GM12891 (cell line): Measurements from ENCODE around the gene ANKRD28.

ENCODE experiments used
- POLR2A ChIP-seq: IDR thresholded peaks from 2 replicates; pipeline ENCODE4 v1.6.1; 2011; ENCODE audit warnings: low read depth, low read length, control low read depth
- POLR2AphosphoS5 ChIP-seq: IDR thresholded peaks from 2 replicates; pipeline ENCODE4 v1.6.1; 2011; ENCODE audit warnings: low read depth, low read length, control low read depth

- TF ChIP-seq POLR2A (no peak), POLR2AphosphoS5 (no peak)
Measured at GRCh38 chr3:15637131-15637951, 160.4 kb downstream of the ANKRD28 start.
